HepG2 (cell line): ENCODE results near the gene DHX57. TPM values are rescaled to one million over a fixed set of nuclear protein-coding genes. Genes with fewer than 3 reads are reported as not detected.

Source experiments
- AGO2 ChIP-seq: fragments of 200-400 bp; formaldehyde crosslinking; optimal IDR thresholded peaks from 2 replicates; pipeline ENCODE3; 2017; ENCODE audit warnings: mild to moderate bottlenecking, low read depth, low read length, moderate library complexity
- ELF1 ChIP-seq: sonication (generic); formaldehyde crosslinking; IDR thresholded peaks from 2 replicates; pipeline ENCODE4 v1.4.0; 2020; ENCODE audit warnings: missing genetic modification reagents
- HNRNPLL ChIP-seq: fragments of 200-400 bp; formaldehyde crosslinking; IDR thresholded peaks from 2 replicates; pipeline ENCODE4 v1.6.1; 2017; ENCODE audit warnings: mild to moderate bottlenecking, low read depth, low read length; ENCODE audit not compliant: poor library complexity, severe bottlenecking
- HOXA5 ChIP-seq: sonication (generic); formaldehyde crosslinking; IDR thresholded peaks from 2 replicates; pipeline ENCODE4 v1.4.0; 2020; ENCODE audit warnings: missing genetic modification reagents
- KDM2A ChIP-seq: sonication (generic); formaldehyde crosslinking; IDR thresholded peaks from 2 replicates; pipeline ENCODE4 v1.4.0; 2020; ENCODE audit warnings: low read depth, missing genetic modification reagents, borderline replicate concordance
- MAZ ChIP-seq, 2 experiments: sonication (generic) in 1 of 2; formaldehyde crosslinking in 1 of 2; IDR thresholded peaks; 2 replicates each; pipeline versions ENCODE4 v1.5.0 to v1.6.1; 2012 to 2020; ENCODE audit warnings: low read depth in 2 of 2, mild to moderate bottlenecking in 2 of 2, borderline replicate concordance in 1 of 2, improper control_type of control experiment in 1 of 2, low read length in 1 of 2, missing genetic modification reagents in 1 of 2, moderate library complexity in 1 of 2
- MED13 ChIP-seq: sonication (generic); formaldehyde crosslinking; IDR thresholded peaks from 2 replicates; pipeline ENCODE4 v1.5.0; 2020; ENCODE audit warnings: missing genetic modification reagents
- MIER3 ChIP-seq: IDR thresholded peaks from 2 replicates; pipeline ENCODE4 v1.6.1; 2016; ENCODE audit warnings: missing compliant biosample characterization, borderline replicate concordance
- NBN ChIP-seq: fragments of 450-650 bp; conservative IDR thresholded peaks from 2 replicates; pipeline ENCODE4 v1.6.1; 2017
- PHB2 ChIP-seq: fragments of 450-650 bp; IDR thresholded peaks from 2 replicates; pipeline ENCODE4 v1.6.1; 2018; ENCODE audit not compliant: partially characterized antibody
- REXO4 ChIP-seq: sonication (generic); formaldehyde crosslinking; IDR thresholded peaks from 2 replicates; pipeline ENCODE4 v1.8.0; 2022; ENCODE audit warnings: missing genetic modification reagents, mild to moderate bottlenecking, borderline replicate concordance
- SP5 ChIP-seq: IDR thresholded peaks from 2 replicates; pipeline ENCODE4 v1.6.1; 2016; ENCODE audit warnings: low read depth, borderline replicate concordance
- SRSF9 ChIP-seq: fragments of 200-400 bp; formaldehyde crosslinking; IDR thresholded peaks from 2 replicates; pipeline ENCODE4 v1.6.1; 2018; ENCODE audit warnings: borderline replicate concordance, mild to moderate bottlenecking, low read depth, low read length; ENCODE audit not compliant: insufficient read depth, poor library complexity, severe bottlenecking
- ZNF263 ChIP-seq: sonication (generic); formaldehyde crosslinking; IDR thresholded peaks from 2 replicates; pipeline ENCODE4 v1.4.0; 2020; ENCODE audit warnings: missing genetic modification reagents
- ZNF326 ChIP-seq: sonication (generic); formaldehyde crosslinking; IDR thresholded peaks from 2 replicates; pipeline ENCODE4 v1.4.0; 2020; ENCODE audit warnings: missing genetic modification reagents, borderline replicate concordance
- ZNF530 ChIP-seq: sonication (generic); formaldehyde crosslinking; IDR thresholded peaks from 2 replicates; pipeline ENCODE4 v1.5.0; 2020; ENCODE audit warnings: low read depth, mild to moderate bottlenecking, missing genetic modification reagents
- polyA plus RNA-seq, 8 experiments: library from polyadenylated mRNA; depleted of rRNA in 3 of 8; stranded (reverse) in 7 of 8; unstranded in 1 of 8; fragments of >200 nt; fragmentation: Illumina TruSeq in 4 of 8; extraction: Trizol in 4 of 8; gene quantifications; 2 replicates each; pipeline versions ENCODE4 v1.2.1 to v1.2.3, GENCODE V29; 2011 to 2016; ENCODE audit warnings: low read depth in 4 of 8, missing spikeins in 1 of 8, mixed read lengths in 1 of 8; ENCODE audit not compliant: insufficient read depth in 1 of 8
- total RNA-seq, 5 experiments: library from RNA; depleted of rRNA; stranded (reverse); fragments of >200 nt; fragmentation: Illumina TruSeq; extraction: Trizol; gene quantifications; 2 replicates each; pipeline ENCODE4 v1.2.3, GENCODE V29; 2016; ENCODE audit warnings: low read depth in 1 of 5
- TF ChIP-seq, protein P1 (sequence below): fragments of 450-650 bp; IDR thresholded peaks from 2 replicates; pipeline ENCODE4 v1.6.1; 2016
- TF ChIP-seq, protein P2 (sequence below), 2 experiments: fragments of 450-650 bp in 1 of 2; sonication (generic) in 1 of 2; formaldehyde crosslinking; IDR thresholded peaks; 2 replicates each; pipeline versions ENCODE4 v1.5.0 to v1.8.0; 2020 to 2022; ENCODE audit warnings: mild to moderate bottlenecking in 1 of 2, missing genetic modification reagents in 1 of 2
- TF ChIP-seq, protein P3 (sequence below): IDR thresholded peaks from 2 replicates; pipeline ENCODE4 v1.6.1; 2012; ENCODE audit warnings: low read depth, low read length, improper control_type of control experiment
- TF ChIP-seq, protein P4 (sequence below): IDR thresholded peaks from 2 replicates; pipeline ENCODE4 v1.6.1; 2018; ENCODE audit warnings: missing genetic modification reagents
- TF ChIP-seq, protein P5 (sequence below): sonication (generic); formaldehyde crosslinking; IDR thresholded peaks from 2 replicates; pipeline ENCODE4 v1.4.0; 2020; ENCODE audit warnings: missing genetic modification reagents

DHX57 gene
- total and polyA plus RNA-seq, 2 of the 13 experiments (the other 11 are each of a cell fraction or from before 2014, with no cell fraction given): 9.2 to 24.2 TPM

DNA sequence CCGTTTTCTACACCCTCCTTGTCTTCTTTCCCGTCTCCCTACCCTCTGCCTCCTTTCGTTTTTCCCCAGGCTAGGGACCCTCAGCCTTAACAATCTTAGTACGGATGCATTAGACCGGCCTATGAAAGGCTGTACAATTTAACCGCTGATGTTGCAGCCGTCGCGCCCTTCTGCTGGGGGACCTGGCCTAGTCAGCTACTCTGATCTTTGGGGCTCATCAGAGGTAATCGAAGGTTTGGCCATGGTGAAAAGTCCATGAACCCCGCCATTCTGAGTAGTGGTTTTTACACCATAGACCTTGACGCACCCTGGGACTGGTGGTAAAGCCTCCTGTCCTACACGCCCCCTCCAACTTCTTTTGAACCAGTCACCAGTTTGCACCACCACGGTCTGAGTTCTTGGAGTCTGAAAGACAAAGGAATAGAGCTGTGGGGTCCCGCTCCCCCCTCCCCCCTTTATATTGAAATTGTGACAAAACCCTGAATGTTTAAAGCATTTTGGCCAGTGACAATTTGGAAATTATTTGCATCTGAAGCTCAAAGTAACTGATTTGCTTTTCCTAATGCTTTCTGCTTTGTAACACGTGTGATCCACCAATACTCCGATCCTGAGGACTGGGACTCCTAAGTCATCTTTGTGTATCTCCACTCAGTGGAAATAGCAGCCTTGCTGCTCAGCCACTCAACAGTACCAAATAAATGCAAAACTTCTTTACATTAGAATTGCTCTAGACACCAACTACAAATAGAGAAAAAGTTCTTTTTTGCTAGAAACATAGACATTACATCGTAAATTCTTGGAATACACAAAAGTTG lies 123.9 kb downstream of the DHX57 start (continued):
- TF ChIP-seq, protein P1, sequence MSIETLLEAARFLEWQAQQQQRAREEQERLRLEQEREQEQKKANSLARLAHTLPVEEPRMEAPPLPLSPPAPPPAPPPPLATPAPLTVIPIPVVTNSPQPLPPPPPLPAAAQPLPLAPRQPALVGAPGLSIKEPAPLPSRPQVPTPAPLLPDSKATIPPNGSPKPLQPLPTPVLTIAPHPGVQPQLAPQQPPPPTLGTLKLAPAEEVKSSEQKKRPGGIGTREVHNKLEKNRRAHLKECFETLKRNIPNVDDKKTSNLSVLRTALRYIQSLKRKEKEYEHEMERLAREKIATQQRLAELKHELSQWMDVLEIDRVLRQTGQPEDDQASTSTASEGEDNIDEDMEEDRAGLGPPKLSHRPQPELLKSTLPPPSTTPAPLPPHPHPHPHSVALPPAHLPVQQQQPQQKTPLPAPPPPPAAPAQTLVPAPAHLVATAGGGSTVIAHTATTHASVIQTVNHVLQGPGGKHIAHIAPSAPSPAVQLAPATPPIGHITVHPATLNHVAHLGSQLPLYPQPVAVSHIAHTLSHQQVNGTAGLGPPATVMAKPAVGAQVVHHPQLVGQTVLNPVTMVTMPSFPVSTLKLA: no peak
- no peak for TF ChIP-seq NBN
- TF ChIP-seq, protein P2, sequence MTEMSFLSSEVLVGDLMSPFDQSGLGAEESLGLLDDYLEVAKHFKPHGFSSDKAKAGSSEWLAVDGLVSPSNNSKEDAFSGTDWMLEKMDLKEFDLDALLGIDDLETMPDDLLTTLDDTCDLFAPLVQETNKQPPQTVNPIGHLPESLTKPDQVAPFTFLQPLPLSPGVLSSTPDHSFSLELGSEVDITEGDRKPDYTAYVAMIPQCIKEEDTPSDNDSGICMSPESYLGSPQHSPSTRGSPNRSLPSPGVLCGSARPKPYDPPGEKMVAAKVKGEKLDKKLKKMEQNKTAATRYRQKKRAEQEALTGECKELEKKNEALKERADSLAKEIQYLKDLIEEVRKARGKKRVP (CRISPR knock-in tag; IDR thresholded peaks at IDR 0.05): no peak
- TF ChIP-seq ELF1 (CRISPR knock-in tag): no peak
- no peak for TF ChIP-seq SP5
- TF ChIP-seq ZNF326: no peak
- TF ChIP-seq ZNF263 (CRISPR knock-in tag): no peak
- TF ChIP-seq ZNF530 (CRISPR knock-in tag): no peak
- no peak for TF ChIP-seq HOXA5
- no peak for TF ChIP-seq PHB2
- TF ChIP-seq, protein P3, sequence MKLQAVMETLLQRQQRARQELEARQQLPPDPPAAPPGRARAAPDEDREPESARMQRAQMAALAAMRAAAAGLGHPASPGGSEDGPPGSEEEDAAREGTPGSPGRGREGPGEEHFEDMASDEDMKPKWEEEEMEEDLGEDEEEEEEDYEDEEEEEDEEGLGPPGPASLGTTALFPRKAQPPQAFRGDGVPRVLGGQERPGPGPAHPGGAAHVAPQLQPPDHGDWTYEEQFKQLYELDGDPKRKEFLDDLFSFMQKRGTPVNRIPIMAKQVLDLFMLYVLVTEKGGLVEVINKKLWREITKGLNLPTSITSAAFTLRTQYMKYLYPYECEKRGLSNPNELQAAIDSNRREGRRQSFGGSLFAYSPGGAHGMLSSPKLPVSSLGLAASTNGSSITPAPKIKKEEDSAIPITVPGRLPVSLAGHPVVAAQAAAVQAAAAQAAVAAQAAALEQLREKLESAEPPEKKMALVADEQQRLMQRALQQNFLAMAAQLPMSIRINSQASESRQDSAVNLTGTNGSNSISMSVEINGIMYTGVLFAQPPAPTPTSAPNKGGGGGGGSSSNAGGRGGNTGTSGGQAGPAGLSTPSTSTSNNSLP: no peak
- TF ChIP-seq, protein P4, sequence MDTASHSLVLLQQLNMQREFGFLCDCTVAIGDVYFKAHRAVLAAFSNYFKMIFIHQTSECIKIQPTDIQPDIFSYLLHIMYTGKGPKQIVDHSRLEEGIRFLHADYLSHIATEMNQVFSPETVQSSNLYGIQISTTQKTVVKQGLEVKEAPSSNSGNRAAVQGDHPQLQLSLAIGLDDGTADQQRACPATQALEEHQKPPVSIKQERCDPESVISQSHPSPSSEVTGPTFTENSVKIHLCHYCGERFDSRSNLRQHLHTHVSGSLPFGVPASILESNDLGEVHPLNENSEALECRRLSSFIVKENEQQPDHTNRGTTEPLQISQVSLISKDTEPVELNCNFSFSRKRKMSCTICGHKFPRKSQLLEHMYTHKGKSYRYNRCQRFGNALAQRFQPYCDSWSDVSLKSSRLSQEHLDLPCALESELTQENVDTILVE (CRISPR knock-in tag): no peak; the same call in 1 of the 2 replicates
- TF ChIP-seq AGO2: no peak
- TF ChIP-seq MED13 (CRISPR knock-in tag): no peak
- no peak for TF ChIP-seq MAZ (IDR thresholded peaks at IDR 0.05; ENCODE audit: borderline replicate concordance, low read depth, low read length)
- TF ChIP-seq MAZ (CRISPR knock-in tag; IDR thresholded peaks at IDR 0.05; ENCODE audit: low read depth): no peak
- TF ChIP-seq KDM2A (CRISPR knock-in tag): no peak
- TF ChIP-seq MIER3: no peak
- TF ChIP-seq, protein P5, sequence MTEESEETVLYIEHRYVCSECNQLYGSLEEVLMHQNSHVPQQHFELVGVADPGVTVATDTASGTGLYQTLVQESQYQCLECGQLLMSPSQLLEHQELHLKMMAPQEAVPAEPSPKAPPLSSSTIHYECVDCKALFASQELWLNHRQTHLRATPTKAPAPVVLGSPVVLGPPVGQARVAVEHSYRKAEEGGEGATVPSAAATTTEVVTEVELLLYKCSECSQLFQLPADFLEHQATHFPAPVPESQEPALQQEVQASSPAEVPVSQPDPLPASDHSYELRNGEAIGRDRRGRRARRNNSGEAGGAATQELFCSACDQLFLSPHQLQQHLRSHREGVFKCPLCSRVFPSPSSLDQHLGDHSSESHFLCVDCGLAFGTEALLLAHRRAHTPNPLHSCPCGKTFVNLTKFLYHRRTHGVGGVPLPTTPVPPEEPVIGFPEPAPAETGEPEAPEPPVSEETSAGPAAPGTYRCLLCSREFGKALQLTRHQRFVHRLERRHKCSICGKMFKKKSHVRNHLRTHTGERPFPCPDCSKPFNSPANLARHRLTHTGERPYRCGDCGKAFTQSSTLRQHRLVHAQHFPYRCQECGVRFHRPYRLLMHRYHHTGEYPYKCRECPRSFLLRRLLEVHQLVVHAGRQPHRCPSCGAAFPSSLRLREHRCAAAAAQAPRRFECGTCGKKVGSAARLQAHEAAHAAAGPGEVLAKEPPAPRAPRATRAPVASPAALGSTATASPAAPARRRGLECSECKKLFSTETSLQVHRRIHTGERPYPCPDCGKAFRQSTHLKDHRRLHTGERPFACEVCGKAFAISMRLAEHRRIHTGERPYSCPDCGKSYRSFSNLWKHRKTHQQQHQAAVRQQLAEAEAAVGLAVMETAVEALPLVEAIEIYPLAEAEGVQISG (CRISPR knock-in tag): no peak
- TF ChIP-seq SRSF9: no peak
- TF ChIP-seq HNRNPLL: no peak
- TF ChIP-seq REXO4: no peak
